Measurements from ENCODE around the gene HCLS1. TPM values are rescaled to one million over a fixed set of nuclear protein-coding genes. Genes with fewer than 3 reads are reported as not detected.

Gene HCLS1
- total RNA-seq, 4 donors from 2014 or later, result 20.3 to 161 (median 28.0) TPM

DNA sequence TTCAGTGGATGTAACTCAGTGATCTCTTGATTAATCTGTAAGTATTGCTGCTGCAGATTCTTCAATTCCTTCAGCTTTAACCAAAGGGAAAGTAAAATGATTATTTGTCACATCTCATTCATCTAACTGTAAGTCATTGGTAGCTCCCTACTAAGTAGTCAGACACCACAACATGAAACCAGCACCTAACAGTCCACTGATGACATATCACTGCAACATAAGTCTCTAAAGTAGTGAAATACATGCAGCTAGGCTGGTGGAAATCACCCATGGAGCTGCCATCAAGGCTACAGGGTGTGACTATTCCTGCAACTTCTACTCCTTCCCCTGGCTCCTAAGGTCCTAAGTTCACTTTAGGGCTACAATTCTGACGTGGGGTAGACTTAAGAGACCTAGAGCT, 21.1 kb upstream of the HCLS1 start:
- Histone ChIP-seq H3K36me3 (peaks cover 0 to 85% (median 0%) of the 10 kb centered on the region in 3 donors), H3K9me3 (no peaks in the 10 kb centered on the region), H3K4me1 (no peaks in the 10 kb centered on the region), H3K27me3 (no peaks in the 10 kb centered on the region), H3K27ac (no peak overlapping the region), H3K4me3 (no peak overlapping the region)
- DNase-seq, result no peak
- TF ChIP-seq POLR2A (IDR thresholded peaks at IDR 0.05), result no peak
- TF ChIP-seq, protein P1, sequence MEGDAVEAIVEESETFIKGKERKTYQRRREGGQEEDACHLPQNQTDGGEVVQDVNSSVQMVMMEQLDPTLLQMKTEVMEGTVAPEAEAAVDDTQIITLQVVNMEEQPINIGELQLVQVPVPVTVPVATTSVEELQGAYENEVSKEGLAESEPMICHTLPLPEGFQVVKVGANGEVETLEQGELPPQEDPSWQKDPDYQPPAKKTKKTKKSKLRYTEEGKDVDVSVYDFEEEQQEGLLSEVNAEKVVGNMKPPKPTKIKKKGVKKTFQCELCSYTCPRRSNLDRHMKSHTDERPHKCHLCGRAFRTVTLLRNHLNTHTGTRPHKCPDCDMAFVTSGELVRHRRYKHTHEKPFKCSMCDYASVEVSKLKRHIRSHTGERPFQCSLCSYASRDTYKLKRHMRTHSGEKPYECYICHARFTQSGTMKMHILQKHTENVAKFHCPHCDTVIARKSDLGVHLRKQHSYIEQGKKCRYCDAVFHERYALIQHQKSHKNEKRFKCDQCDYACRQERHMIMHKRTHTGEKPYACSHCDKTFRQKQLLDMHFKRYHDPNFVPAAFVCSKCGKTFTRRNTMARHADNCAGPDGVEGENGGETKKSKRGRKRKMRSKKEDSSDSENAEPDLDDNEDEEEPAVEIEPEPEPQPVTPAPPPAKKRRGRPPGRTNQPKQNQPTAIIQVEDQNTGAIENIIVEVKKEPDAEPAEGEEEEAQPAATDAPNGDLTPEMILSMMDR (IDR thresholded peaks at IDR 0.05), result no peak

DNA sequence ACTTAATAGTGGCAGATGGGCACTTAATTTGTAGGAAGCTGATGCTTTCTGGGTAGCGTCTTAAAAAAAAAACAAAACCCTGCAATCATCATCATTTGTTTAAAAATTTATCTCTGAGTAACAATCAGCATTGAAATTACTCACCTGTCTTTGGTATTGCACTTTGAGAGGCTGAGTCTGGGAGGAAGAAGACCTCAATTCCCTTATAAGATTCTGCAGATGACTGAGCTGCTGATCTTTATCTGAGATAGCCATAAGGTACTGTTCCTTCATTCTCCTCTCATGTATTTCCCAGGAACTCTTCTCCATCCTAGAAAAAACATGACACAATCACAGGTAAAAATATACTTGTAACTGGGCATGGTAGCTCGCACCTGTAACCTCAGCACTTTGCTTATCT, 16.4 kb upstream of the HCLS1 start:
- no peak overlapping the region for H3K27ac ChIP-seq
- no peaks in the 10 kb centered on the region for H3K9me3 ChIP-seq
- DNase-seq, result no peak
- TF ChIP-seq, protein P1 (IDR thresholded peaks at IDR 0.05), result no peak
- TF ChIP-seq POLR2A (IDR thresholded peaks at IDR 0.05), result no peak
- no peak overlapping the region for H3K4me3 ChIP-seq
- no peaks in the 10 kb centered on the region for H3K4me1 ChIP-seq
- no peaks in the 10 kb centered on the region for H3K27me3 ChIP-seq
- peaks cover 0 to 92% (median 0%) of the 10 kb centered on the region in 3 donors for H3K36me3 ChIP-seq

DNA sequence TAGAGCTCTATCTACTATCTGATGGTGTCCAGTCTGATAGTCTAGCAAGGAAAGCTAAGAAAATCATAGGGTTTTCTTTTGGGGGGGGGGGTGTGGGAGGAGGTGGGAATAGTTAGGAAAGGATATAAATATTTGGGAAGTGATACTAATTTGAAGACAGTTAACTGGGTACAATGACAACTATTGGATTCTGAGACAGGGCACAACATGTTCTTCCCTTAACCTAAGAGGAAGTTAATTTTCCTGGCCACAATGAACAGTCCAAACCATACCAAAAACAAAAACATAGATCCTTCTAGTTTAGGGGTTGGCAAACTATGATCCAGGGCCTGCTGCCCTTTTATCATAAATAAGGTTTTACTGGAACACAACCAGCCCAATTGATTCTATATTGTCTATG, 10.0 kb upstream of the HCLS1 start:
- TF ChIP-seq POLR2A (IDR thresholded peaks at IDR 0.05), result no peak
- TF ChIP-seq, protein P1 (IDR thresholded peaks at IDR 0.05), result no peak
- Histone ChIP-seq H3K4me3 (no peak overlapping the region), H3K36me3 (peaks cover 0 to 93% (median 0%) of the 10 kb centered on the region in 3 donors), H3K9me3 (no peaks in the 10 kb centered on the region), H3K27me3 (no peaks in the 10 kb centered on the region), H3K4me1 (no peaks in the 10 kb centered on the region), H3K27ac (no peak overlapping the region)
- DNase-seq, result no peak

DNA sequence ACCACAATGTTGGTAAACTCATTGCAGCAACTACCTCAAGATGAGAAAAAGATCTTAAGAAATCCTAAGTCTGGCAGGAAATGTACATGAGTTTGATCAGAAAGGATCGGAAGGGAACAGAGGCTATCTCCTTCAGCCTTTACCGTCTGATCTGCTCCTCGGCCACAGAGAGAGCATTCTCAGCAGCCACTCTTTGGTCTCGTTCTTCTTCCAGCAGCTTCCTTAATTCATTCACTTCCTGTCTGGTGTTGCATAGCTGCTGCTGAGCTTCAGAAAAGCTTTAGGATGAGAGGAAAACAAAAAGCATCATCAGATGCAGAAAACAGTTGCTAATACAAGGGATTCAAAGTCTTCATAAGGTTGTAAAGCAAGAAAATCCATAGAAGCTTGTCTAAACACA, 6.6 kb upstream of the HCLS1 start:
- Histone ChIP-seq H3K27me3 (no peaks in the 10 kb centered on the region), H3K36me3 (peaks cover 0 to 97% (median 0%) of the 10 kb centered on the region in 3 donors), H3K4me1 (no peaks in the 10 kb centered on the region), H3K9me3 (no peaks in the 10 kb centered on the region), H3K27ac (no peak overlapping the region), H3K4me3 (no peak overlapping the region)
- no peak for DNase-seq
- TF ChIP-seq POLR2A (IDR thresholded peaks at IDR 0.05), result no peak
- TF ChIP-seq, protein P1 (IDR thresholded peaks at IDR 0.05), result no peak

DNA sequence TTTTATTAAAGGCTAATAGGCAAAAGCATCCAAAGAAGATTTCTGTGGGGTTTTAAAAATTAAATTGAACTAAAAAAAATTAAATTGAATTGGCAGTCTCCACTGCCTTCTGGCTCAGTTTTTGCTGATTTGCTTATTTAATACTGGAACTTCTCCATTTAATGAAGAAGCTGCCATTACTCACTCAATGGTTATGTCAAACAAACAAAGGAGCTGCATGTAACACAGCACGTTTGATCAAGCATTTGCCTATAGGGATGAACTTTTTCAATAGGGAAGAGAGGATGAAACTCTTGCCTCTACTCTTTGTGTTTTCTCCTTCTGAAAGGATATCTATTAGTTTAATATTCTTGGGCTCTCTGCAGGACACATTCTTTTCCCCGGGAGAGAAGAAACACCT, 4.8 kb upstream of the HCLS1 start:
- Histone ChIP-seq H3K4me1 (no peaks in the 10 kb centered on the region), H3K36me3 (peaks cover 0 to 82% (median 0%) of the 10 kb centered on the region in 3 donors), H3K9me3 (no peaks in the 10 kb centered on the region), H3K27ac (no peak overlapping the region), H3K27me3 (no peaks in the 10 kb centered on the region), H3K4me3 (no peak overlapping the region)
- no peak for DNase-seq
- TF ChIP-seq, protein P1 (IDR thresholded peaks at IDR 0.05), result no peak
- TF ChIP-seq POLR2A (IDR thresholded peaks at IDR 0.05), result no peak

All from Peyer's patch (tissue), 4 donors.